ENCODE measurements around the gene RAD51B.

GRCh38 chr14:68409387-68409786 is 589.8 kb downstream of the RAD51B start:
- TF ChIP-seq CTCF (IDR thresholded peaks at IDR 0.05) (no peak), POLR2A (IDR thresholded peaks at IDR 0.05) (no peak)

Data from upper lobe of left lung (tissue), 4 donors.